ENCODE data around the gene NDE1. TPM values are rescaled to one million over a fixed set of nuclear protein-coding genes. Genes with fewer than 3 reads are reported as not detected.

The NDE1 gene
- polyA plus RNA-seq, 1 donor (not counting 4 experiments of a cell fraction or from before 2014, with no cell fraction given), result 37.8 TPM

GRCh38 chr16:15602285-15603044, 47.6 kb upstream of the NDE1 start:
- peaks cover 14% of the 10 kb centered on the region for H3K4me1 ChIP-seq (ENCODE audit: control insufficient read depth, extremely low read depth, insufficient read depth, low read length)
- H3K36me3 ChIP-seq (ENCODE audit: control insufficient read depth in 2 of 2, extremely low read depth in 1 of 2, insufficient read depth in 2 of 2, low read length in 2 of 2), result peaks cover 31 to 36% of the 10 kb centered on the region in 2 experiments
- no peaks in the 10 kb centered on the region for H3K9me1 ChIP-seq (ENCODE audit: control insufficient read depth, extremely low read depth, insufficient read depth, low read length)
- no peaks in the 10 kb centered on the region for H3K27me3 ChIP-seq (ENCODE audit: control insufficient read depth, extremely low read depth, insufficient read depth, low read length)
- no peaks in the 10 kb centered on the region for H4K20me1 ChIP-seq (ENCODE audit: control insufficient read depth, extremely low read depth, insufficient read depth, low read length)
- no peaks in the 10 kb centered on the region for H3K79me2 ChIP-seq (ENCODE audit: control insufficient read depth, insufficient read depth, low read length)
- H2AFZ ChIP-seq (ENCODE audit: control insufficient read depth, low read length), result no peak overlapping the region
- dilution Hi-C loops (cut with MboI; ENCODE audit: extremely low pct_ligation_motif_present, low sequenced_read_pairs), result no loop called here
- FAIRE-seq (no peak), DNase-seq (ENCODE audit: low read depth, low spot score) (no peak)
- no peak overlapping the region for H3K4me2 ChIP-seq (ENCODE audit: control insufficient read depth, extremely low read depth, insufficient read depth, low read depth, low read length)
- no peak overlapping the region for H3K4me3 ChIP-seq (ENCODE audit: control insufficient read depth in 2 of 3, extremely low read depth in 1 of 3, insufficient read depth in 2 of 3, low read depth in 1 of 3, low read length in 3 of 3)
- TF ChIP-seq EZH2 (IDR thresholded peaks at IDR 0.05; ENCODE audit: low read length), result no peak
- no peak for TF ChIP-seq CTCF (optimal IDR thresholded peaks at IDR 0.05 in 1 of 3, IDR thresholded peaks at IDR 0.05 in 1 of 3, conservative IDR thresholded peaks at IDR 0.05 in 1 of 3; ENCODE audit: extremely low read depth in 1 of 3, insufficient read depth in 2 of 3, low read length in 3 of 3)
- no peak overlapping the region for H3K9ac ChIP-seq (ENCODE audit: control insufficient read depth, extremely low read depth, insufficient read depth, low read length)
- H3K27ac ChIP-seq (ENCODE audit: control insufficient read depth, insufficient read depth, low read length), result no peak overlapping the region
- H3K9me3 ChIP-seq (ENCODE audit: control insufficient read depth, low read depth, low read length), result no peaks in the 10 kb centered on the region

GRCh38 chr16:15604460-15605440, 45.3 kb upstream of the NDE1 start:
- dilution Hi-C loops (cut with MboI; ENCODE audit: extremely low pct_ligation_motif_present, low sequenced_read_pairs), result no loop called here
- Histone ChIP-seq H3K4me2 (ENCODE audit: control insufficient read depth, extremely low read depth, insufficient read depth, low read depth, low read length) (no peak overlapping the region), H3K27me3 (ENCODE audit: control insufficient read depth, extremely low read depth, insufficient read depth, low read length) (no peaks in the 10 kb centered on the region), H3K79me2 (ENCODE audit: control insufficient read depth, insufficient read depth, low read length) (no peaks in the 10 kb centered on the region), H3K4me3 (ENCODE audit: control insufficient read depth in 2 of 3, extremely low read depth in 1 of 3, insufficient read depth in 2 of 3, low read depth in 1 of 3, low read length in 3 of 3) (no peak overlapping the region), H3K9me1 (ENCODE audit: control insufficient read depth, extremely low read depth, insufficient read depth, low read length) (no peaks in the 10 kb centered on the region), H3K9me3 (ENCODE audit: control insufficient read depth, low read depth, low read length) (no peaks in the 10 kb centered on the region), H4K20me1 (ENCODE audit: control insufficient read depth, extremely low read depth, insufficient read depth, low read length) (no peaks in the 10 kb centered on the region), H2AFZ (ENCODE audit: control insufficient read depth, low read length) (no peak overlapping the region), H3K36me3 (ENCODE audit: control insufficient read depth in 2 of 2, extremely low read depth in 1 of 2, insufficient read depth in 2 of 2, low read length in 2 of 2) (peaks cover 24 to 37% of the 10 kb centered on the region in 2 experiments), H3K27ac (ENCODE audit: control insufficient read depth, insufficient read depth, low read length) (no peak overlapping the region), H3K9ac (ENCODE audit: control insufficient read depth, extremely low read depth, insufficient read depth, low read length) (no peak overlapping the region), H3K4me1 (ENCODE audit: control insufficient read depth, extremely low read depth, insufficient read depth, low read length) (peaks cover 14% of the 10 kb centered on the region)
- DNase-seq (ENCODE audit: low read depth, low spot score) (no peak), FAIRE-seq (no peak)
- no peak for TF ChIP-seq EZH2 (IDR thresholded peaks at IDR 0.05; ENCODE audit: low read length)
- TF ChIP-seq CTCF (optimal IDR thresholded peaks at IDR 0.05 in 1 of 3, IDR thresholded peaks at IDR 0.05 in 1 of 3, conservative IDR thresholded peaks at IDR 0.05 in 1 of 3; ENCODE audit: extremely low read depth in 1 of 3, insufficient read depth in 2 of 3, low read length in 3 of 3), result no peak

All from keratinocyte (primary cell).